Upper lobe of left lung (tissue), 4 donors: ENCODE data around the gene MAP2K5.

Experiments used
- POLR2A ChIP-seq, 4 donors: fragments of 450-650 bp; IDR thresholded peaks; one replicate each; pipeline ENCODE4 v1.5.1; 2016 to 2017; ENCODE audit warnings: antibody characterized with exemption in 4 of 4, mild to moderate bottlenecking in 2 of 4
- TF ChIP-seq, protein P1 (sequence below), 6 experiments: fragments of 450-650 bp in 4 of 6; fragments of 200-600 bp in 2 of 6; sonication (generic) in 2 of 6; IDR thresholded peaks; one replicate each; pipeline ENCODE4 v1.5.1; 2016 to 2019; ENCODE audit warnings: antibody characterized with exemption in 6 of 6

DNA sequence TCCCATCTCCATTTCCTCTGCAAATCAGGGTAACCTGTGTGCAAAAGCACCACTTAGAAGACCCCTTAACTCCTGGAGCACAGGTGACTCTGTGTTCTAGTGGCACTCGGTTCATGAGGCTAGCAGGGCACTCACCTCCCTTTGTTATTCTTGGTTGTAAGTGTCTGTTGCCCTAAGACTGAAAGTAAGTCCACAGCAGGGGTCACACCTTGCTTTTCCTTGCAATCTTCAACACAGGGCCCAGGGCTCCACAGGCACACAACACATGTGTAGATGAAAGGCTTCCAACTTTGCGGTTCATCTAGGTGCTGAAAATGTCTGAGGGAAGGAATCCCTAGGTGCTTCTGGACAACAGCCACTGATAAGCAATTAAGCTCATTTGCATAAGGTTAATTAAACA is 294.5 kb downstream of the MAP2K5 start:
- no peak for TF ChIP-seq POLR2A (IDR thresholded peaks at IDR 0.05)
- TF ChIP-seq, protein P1, sequence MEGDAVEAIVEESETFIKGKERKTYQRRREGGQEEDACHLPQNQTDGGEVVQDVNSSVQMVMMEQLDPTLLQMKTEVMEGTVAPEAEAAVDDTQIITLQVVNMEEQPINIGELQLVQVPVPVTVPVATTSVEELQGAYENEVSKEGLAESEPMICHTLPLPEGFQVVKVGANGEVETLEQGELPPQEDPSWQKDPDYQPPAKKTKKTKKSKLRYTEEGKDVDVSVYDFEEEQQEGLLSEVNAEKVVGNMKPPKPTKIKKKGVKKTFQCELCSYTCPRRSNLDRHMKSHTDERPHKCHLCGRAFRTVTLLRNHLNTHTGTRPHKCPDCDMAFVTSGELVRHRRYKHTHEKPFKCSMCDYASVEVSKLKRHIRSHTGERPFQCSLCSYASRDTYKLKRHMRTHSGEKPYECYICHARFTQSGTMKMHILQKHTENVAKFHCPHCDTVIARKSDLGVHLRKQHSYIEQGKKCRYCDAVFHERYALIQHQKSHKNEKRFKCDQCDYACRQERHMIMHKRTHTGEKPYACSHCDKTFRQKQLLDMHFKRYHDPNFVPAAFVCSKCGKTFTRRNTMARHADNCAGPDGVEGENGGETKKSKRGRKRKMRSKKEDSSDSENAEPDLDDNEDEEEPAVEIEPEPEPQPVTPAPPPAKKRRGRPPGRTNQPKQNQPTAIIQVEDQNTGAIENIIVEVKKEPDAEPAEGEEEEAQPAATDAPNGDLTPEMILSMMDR (IDR thresholded peaks at IDR 0.05): no peak
